Measurements from ENCODE around the gene PCBP4.

- TF ChIP-seq CTCF (IDR thresholded peaks at IDR 0.05; ENCODE audit: low read depth, low read length) (no peak), EZH2phosphoT487 (IDR thresholded peaks at IDR 0.05; ENCODE audit: low read depth) (no peak)
These were observed 11.9 kb downstream of the PCBP4 start, which contains the start of gene GPR62 for GRCh38 chr3:51955175-51955892.

All from OCI-LY3 (cell line).